SK-N-SH (cell line): ENCODE results near the gene OSGIN1. TPM values are rescaled to one million over a fixed set of nuclear protein-coding genes. Genes with fewer than 3 reads are reported as not detected.

Source experiments
- CTCF ChIA-PET: fragments of 300-600, 350-600 bp; formaldehyde crosslinking; extraction: SDS; loops from one replicate; lab custom pipeline; 2021; lab: Yijun Ruan, JAX
- POLR2A ChIA-PET: fragments of 350-600 bp; sonication (Branson Sonifier 250); formaldehyde crosslinking; extraction: SDS; loops from one replicate; lab custom pipeline; 2020; ENCODE audit warnings: antibody characterized with exemption, inconsistent platforms; lab: Yijun Ruan, JAX
- DNase-seq: peaks from one replicate; pipeline ENCODE4 v3.0.0; 2012
- H2AFZ ChIP-seq: fragments of 200-600 bp; sonication (generic); 2 replicates; pipeline ENCODE4 v1.8.1; 2016; ENCODE audit warnings: antibody characterized with exemption, mild to moderate bottlenecking, low read depth
- H3F3A ChIP-seq: fragments of 200-600 bp; sonication (generic); replicated peaks from 2 replicates; pipeline ENCODE3; 2016; ENCODE audit warnings: antibody characterized with exemption, mild to moderate bottlenecking; ENCODE audit not compliant: insufficient read depth
- H3K27ac ChIP-seq, 2 experiments: fragments of 200-500 bp in 1 of 2; fragments of 200-600 bp in 1 of 2; sonication (Bioruptor generic) in 1 of 2; sonication (generic), shearing (Covaris generic) in 1 of 2; 2 replicates each; pipeline versions ENCODE4 v1.5.1 to v1.6.1; 2014 to 2016; ENCODE audit warnings: low read depth in 2 of 2, inconsistent platforms in 1 of 2, low read length in 1 of 2, mild to moderate bottlenecking in 1 of 2, mixed read lengths in 1 of 2
- H3K27me3 ChIP-seq: fragments of 200-600 bp; sonication (generic), shearing (Covaris generic); 2 replicates; pipeline ENCODE4 v1.6.1; 2016; ENCODE audit warnings: mixed run types; ENCODE audit not compliant: insufficient read depth
- H3K36me3 ChIP-seq, 2 experiments: fragments of 200-500 bp in 1 of 2; fragments of 200-600 bp in 1 of 2; sonication (Bioruptor generic) in 1 of 2; sonication (generic) in 1 of 2; replicated peaks in 1 of 2; 2 replicates each; pipeline versions ENCODE3 to v1.5.1; 2014 to 2016; ENCODE audit warnings: low read length in 1 of 2, mild to moderate bottlenecking in 1 of 2; ENCODE audit not compliant: insufficient read depth in 2 of 2, control insufficient read depth in 1 of 2
- H3K4me1 ChIP-seq, 2 experiments: fragments of 200-500 bp in 1 of 2; fragments of 200-600 bp in 1 of 2; sonication (Bioruptor generic) in 1 of 2; sonication (generic), shearing (Covaris generic) in 1 of 2; 2 replicates each; pipeline versions ENCODE4 v1.5.1 to v1.6.1; 2014 to 2016; ENCODE audit warnings: low read depth in 1 of 2, low read length in 1 of 2, mixed run types in 1 of 2; ENCODE audit not compliant: insufficient read depth in 2 of 2, control insufficient read depth in 1 of 2
- H3K4me2 ChIP-seq: fragments of 200-600 bp; sonication (generic), shearing (Covaris generic); 2 replicates; pipeline ENCODE4 v1.6.1; 2017; ENCODE audit warnings: mixed run types
- H3K4me3 ChIP-seq, 2 experiments: fragments of 200-500 bp in 1 of 2; fragments of 200-600 bp in 1 of 2; sonication (Bioruptor generic) in 1 of 2; sonication (generic), shearing (Covaris generic) in 1 of 2; 2 replicates each; pipeline versions ENCODE4 v1.5.1 to v1.8.1; 2014 to 2016; ENCODE audit warnings: low read depth in 2 of 2, inconsistent platforms in 1 of 2, low read length in 1 of 2, mild to moderate bottlenecking in 1 of 2, mixed read lengths in 1 of 2, moderate library complexity in 1 of 2
- H3K79me2 ChIP-seq: fragments of 200-600 bp; sonication (generic); 2 replicates; pipeline ENCODE4 v1.8.1; 2017; ENCODE audit warnings: mild to moderate bottlenecking; ENCODE audit not compliant: insufficient read depth
- H3K9ac ChIP-seq: fragments of 200-600 bp; sonication (generic); 2 replicates; pipeline ENCODE4 v1.6.1; 2017; ENCODE audit warnings: mixed run types
- H3K9me2 ChIP-seq: fragments of 200-600 bp; sonication (generic); 2 replicates; pipeline ENCODE4 v1.6.1; 2017; ENCODE audit warnings: mixed run types
- H3K9me3 ChIP-seq: fragments of 200-600 bp; sonication (generic); 2 replicates; pipeline ENCODE4 v1.6.1; 2017; ENCODE audit warnings: mixed run types, mild to moderate bottlenecking, moderate library complexity
- H4K20me1 ChIP-seq: fragments of 200-600 bp; sonication (generic); 2 replicates; pipeline ENCODE4 v1.6.1; 2017; ENCODE audit warnings: mild to moderate bottlenecking, mixed run types; ENCODE audit not compliant: insufficient read depth
- ELF1 ChIP-seq: IDR thresholded peaks from 2 replicates; pipeline ENCODE4 v1.4.0; 2012
- EP300 ChIP-seq, 2 experiments: IDR thresholded peaks; 2 replicates each; pipeline versions ENCODE4 v1.4.0 to v1.6.1; 2012; ENCODE audit warnings: borderline replicate concordance in 1 of 2, low read depth in 1 of 2, low read length in 1 of 2
- EZH2phosphoT487 ChIP-seq: fragments of 200-600 bp; sonication (generic); IDR thresholded peaks from 2 replicates; pipeline ENCODE4 v1.6.1; 2017; ENCODE audit warnings: low read depth, mixed run types, mild to moderate bottlenecking, antibody characterized with exemption, moderate library complexity, borderline replicate concordance
- FOXM1 ChIP-seq: IDR thresholded peaks from 2 replicates; pipeline ENCODE4 v1.4.0; 2012; ENCODE audit warnings: low read depth, mild to moderate bottlenecking
- GABPA ChIP-seq: IDR thresholded peaks from 2 replicates; pipeline ENCODE4 v1.4.0; 2012; ENCODE audit warnings: low read depth, mild to moderate bottlenecking
- JUND ChIP-seq: IDR thresholded peaks from 2 replicates; pipeline ENCODE4 v1.4.0; 2012
- MXI1 ChIP-seq: IDR thresholded peaks from 2 replicates; pipeline ENCODE4 v1.6.1; 2012; ENCODE audit warnings: mild to moderate bottlenecking, low read depth, low read length, improper control_type of control experiment
- NRF1 ChIP-seq: IDR thresholded peaks from 2 replicates; pipeline ENCODE4 v1.6.1; 2012; ENCODE audit warnings: low read depth, mild to moderate bottlenecking, low read length
- RCOR1 ChIP-seq: fragments of 150-350 bp; IDR thresholded peaks from 2 replicates; pipeline ENCODE4 v1.6.1; 2017; ENCODE audit warnings: antibody characterized with exemption, low read length
- RFX5 ChIP-seq: IDR thresholded peaks from 2 replicates; pipeline ENCODE4 v1.6.1; 2012; ENCODE audit warnings: mild to moderate bottlenecking, improper control_type of control experiment, low read length
- RXRA ChIP-seq: IDR thresholded peaks from 2 replicates; pipeline ENCODE4 v1.4.0; 2012; ENCODE audit warnings: low read depth, mild to moderate bottlenecking, borderline replicate concordance
- SIN3A ChIP-seq: IDR thresholded peaks from 2 replicates; pipeline ENCODE4 v1.6.1; 2012; ENCODE audit warnings: low read depth, mild to moderate bottlenecking, low read length, moderate library complexity, borderline replicate concordance
- SMC3 ChIP-seq: IDR thresholded peaks from 2 replicates; pipeline ENCODE4 v1.6.1; 2012; ENCODE audit warnings: low read depth, low read length, improper control_type of control experiment
- TAF1 ChIP-seq: IDR thresholded peaks from 2 replicates; pipeline ENCODE4 v1.6.1; 2012; ENCODE audit warnings: low read depth, mild to moderate bottlenecking, low read length, moderate library complexity, borderline replicate concordance
- TCF12 ChIP-seq: IDR thresholded peaks from 2 replicates; pipeline ENCODE4 v1.4.0; 2012
- USF1 ChIP-seq: IDR thresholded peaks from 2 replicates; pipeline ENCODE4 v1.4.0; 2012; ENCODE audit warnings: low read depth, borderline replicate concordance
- USF2 ChIP-seq: fragments of 150-350 bp; IDR thresholded peaks from 2 replicates; pipeline ENCODE4 v1.6.1; 2017; ENCODE audit warnings: antibody characterized with exemption, low read length, low read depth, borderline replicate concordance
- YY1 ChIP-seq: IDR thresholded peaks from 2 replicates; pipeline ENCODE4 v1.4.0; 2012; ENCODE audit warnings: low read depth, mild to moderate bottlenecking
- ZBTB33 ChIP-seq: IDR thresholded peaks from 2 replicates; pipeline ENCODE4 v1.4.0; 2012; ENCODE audit warnings: low read depth, borderline replicate concordance
- WGBS: methylation state at CpG from one replicate; pipeline ENCODE4 v1.1.6; 2017; ENCODE audit warnings: low lambda C conversion rate; 5-methylcytosine and 5-hydroxymethylcytosine counted together
- polyA plus RNA-seq, 3 experiments: library from polyadenylated mRNA; depleted of rRNA; stranded (reverse); fragments of >200 nt; gene quantifications; 2 replicates each; pipeline ENCODE4 v1.2.3, GENCODE V29; 2012

OSGIN1 gene
- polyA plus RNA-seq, 1 of the 3 experiments (the other 2 are of a cell fraction) = 4.8 TPM

GRCh38 chr16:83977056-83977815 is 24.2 kb downstream of the OSGIN1 start:
- no peaks in the 10 kb centered on the region for H3K9me3 ChIP-seq
- no peaks in the 10 kb centered on the region for H3K27me3 ChIP-seq
- no peaks in the 10 kb centered on the region for H3K36me3 ChIP-seq
- ChIA-PET CTCF (interaction anchor here (0.9 to 2.2 kb wide), 8 partner anchors 11 to 88 kb away, joined by 3 to 9 read pairs (median 3); no protein-coding TSS in a partner anchor), POLR2A (no interaction called here)
- no peak overlapping the region for H3K4me3 ChIP-seq
- no peak overlapping the region for H3K4me2 ChIP-seq
- no peak for TF ChIP-seq EP300 (IDR thresholded peaks at IDR 0.05; ENCODE audit: borderline replicate concordance in 1 of 2, low read depth in 1 of 2, low read length in 1 of 2)
- no peak for TF ChIP-seq JUND
- TF ChIP-seq USF2 = no peak
- no peak for TF ChIP-seq NRF1
- no peak for TF ChIP-seq SIN3A
- no peak for TF ChIP-seq ZBTB33
- TF ChIP-seq TAF1 = no peak
- TF ChIP-seq GABPA = no peak
- no peak for TF ChIP-seq FOXM1
- TF ChIP-seq SMC3 = no peak
- H3F3A ChIP-seq = no peaks in the 10 kb centered on the region
- H3K9ac ChIP-seq = no peak overlapping the region
- H3K4me1 ChIP-seq = no peaks in the 10 kb centered on the region
- no peaks in the 10 kb centered on the region for H3K9me2 ChIP-seq
- DNase-seq = no peak
- H4K20me1 ChIP-seq = no peaks in the 10 kb centered on the region
- no peak overlapping the region for H3K27ac ChIP-seq
- no peak overlapping the region for H2AFZ ChIP-seq
- H3K79me2 ChIP-seq = no peaks in the 10 kb centered on the region
- WGBS = 29% methylated on average over 2 of the region's 6 CpGs

GRCh38 chr16:83978401-83978904 is 25.4 kb downstream of the OSGIN1 start:
- H3K79me2 ChIP-seq = no peaks in the 10 kb centered on the region
- peaks cover 3% of the 10 kb centered on the region for H3F3A ChIP-seq
- no peak overlapping the region for H3K4me2 ChIP-seq
- ChIA-PET CTCF (interaction anchor here (1.3 to 2.1 kb wide), 3 partner anchors 13 to 51 kb away, joined by 3 to 7 read pairs (median 6); no protein-coding TSS in a partner anchor), POLR2A (no interaction called here)
- no peak for DNase-seq
- no peaks in the 10 kb centered on the region; a peak in 1 of 4 replicates for H3K4me1 ChIP-seq
- H3K9ac ChIP-seq = no peak overlapping the region
- H3K9me2 ChIP-seq = no peaks in the 10 kb centered on the region
- H3K27ac ChIP-seq = no peak overlapping the region
- H4K20me1 ChIP-seq = no peaks in the 10 kb centered on the region
- no peak overlapping the region for H3K4me3 ChIP-seq
- WGBS = 50% methylated on average over 5 of the region's 5 CpGs
- no peak overlapping the region for H2AFZ ChIP-seq
- no peaks in the 10 kb centered on the region for H3K36me3 ChIP-seq
- H3K9me3 ChIP-seq = no peaks in the 10 kb centered on the region
- no peaks in the 10 kb centered on the region for H3K27me3 ChIP-seq
- no peak for TF ChIP-seq ZBTB33
- no peak for TF ChIP-seq RCOR1
- no peak for TF ChIP-seq MXI1
- no peak for TF ChIP-seq JUND
- TF ChIP-seq EZH2phosphoT487 = no peak
- TF ChIP-seq USF1 = no peak
- TF ChIP-seq YY1 = no peak
- TF ChIP-seq TAF1 = no peak
- TF ChIP-seq TCF12 = no peak
- no peak for TF ChIP-seq RFX5
- no peak for TF ChIP-seq ELF1
- no peak for TF ChIP-seq FOXM1
- TF ChIP-seq USF2 = no peak
- no peak for TF ChIP-seq RXRA
